ENCODE data around the gene COL5A1. TPM values are rescaled to one million over a fixed set of nuclear protein-coding genes. Genes with fewer than 3 reads are reported as not detected.
A peak's percentile ranks its signal among the peaks of the same experiment; 100 is the strongest.

COL5A1 gene
- 131 and 135 TPM in 2 replicates for total RNA-seq (2014; rRNA removed; shearing (Covaris generic))

DNA sequence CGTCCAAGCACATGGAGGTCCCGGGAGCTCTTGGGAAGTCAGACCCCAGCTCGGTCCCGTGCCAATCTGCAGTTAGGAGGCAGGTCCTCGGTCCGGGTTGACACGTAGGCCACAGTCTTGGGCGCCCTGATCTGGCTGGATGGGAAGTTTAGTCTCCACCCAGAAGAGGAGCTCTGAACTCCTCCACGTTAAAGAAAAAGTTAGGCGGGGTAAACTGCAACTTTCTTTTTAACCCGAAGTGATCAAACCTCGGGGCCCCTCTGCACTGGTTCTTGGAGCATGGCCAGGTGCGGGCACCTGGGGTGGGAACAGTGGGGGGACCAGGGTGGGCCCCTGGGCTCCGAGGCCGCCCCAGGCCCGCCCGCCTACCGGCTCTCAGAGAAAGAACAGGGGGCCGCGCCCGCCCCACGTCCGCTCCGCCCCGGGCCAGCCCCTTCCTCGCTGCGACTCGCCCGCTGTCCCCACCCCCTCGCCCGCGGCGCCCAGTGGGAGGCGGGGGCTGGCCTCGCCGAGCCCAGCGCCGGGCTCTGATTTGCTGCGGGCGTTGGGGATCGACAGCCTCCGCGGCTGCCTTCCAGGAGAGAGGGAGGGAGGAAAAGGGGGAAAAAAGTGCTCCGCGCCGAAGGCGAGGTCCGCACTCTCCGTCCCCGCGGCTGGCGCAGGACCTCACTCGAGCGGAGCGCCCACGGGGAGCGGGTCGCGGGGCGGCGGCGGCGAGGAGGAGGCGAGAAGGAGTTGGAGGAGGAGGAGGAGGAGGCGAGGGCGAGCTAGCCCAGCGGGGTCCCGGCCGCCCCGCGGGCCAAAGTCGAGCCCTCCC is at the start of gene COL5A1:
COL5A1 (plus strand) TSS at position 631 of the 817 bp plus-strand sequence. CDS start 385 bp downstream, outside the sequence.
- DNase-seq (ENCODE audit: low read depth) = peak; percentile 99

DNA sequence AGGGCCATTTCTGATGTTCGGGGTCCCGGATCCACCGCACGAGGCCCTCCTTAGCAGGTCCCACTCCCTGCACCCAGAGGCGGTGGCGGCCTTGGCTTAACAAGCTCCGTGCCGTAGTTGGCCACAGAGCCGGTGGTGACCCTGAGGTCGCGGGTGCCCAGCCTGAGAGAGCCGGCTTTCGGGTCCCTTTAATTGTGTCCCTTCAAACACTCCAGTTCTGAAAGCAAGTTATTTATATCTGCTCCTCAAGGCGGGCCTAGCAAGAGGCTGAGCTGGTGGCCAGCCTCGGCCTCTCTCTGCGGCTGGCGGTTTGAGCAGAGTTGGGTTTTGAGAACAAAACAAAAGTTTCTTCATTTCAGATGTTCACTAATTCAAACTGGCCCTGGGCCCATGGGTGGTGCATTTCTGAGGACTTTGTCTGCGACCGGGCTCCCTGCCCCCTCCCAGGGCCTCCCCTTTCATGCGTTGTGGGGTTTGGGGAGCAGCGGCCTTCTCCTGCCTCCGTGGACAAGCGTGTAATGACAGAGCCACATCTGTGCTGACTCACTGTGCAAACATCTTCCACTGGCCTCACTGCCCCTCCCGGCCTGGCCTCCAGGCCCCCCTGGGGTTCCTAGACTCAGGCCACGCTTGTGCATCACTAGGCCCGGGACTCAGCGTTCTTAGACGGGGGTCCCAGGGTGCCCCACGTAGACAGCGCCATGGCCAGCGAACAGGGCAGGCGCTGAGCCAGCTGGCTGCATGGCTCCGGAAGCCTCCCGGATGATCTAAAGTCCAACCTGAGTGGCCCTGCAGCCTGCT is 49.4 kb upstream of the COL5A1 start:
- peak; percentile 96 for DNase-seq (ENCODE audit: low read depth)

DNA sequence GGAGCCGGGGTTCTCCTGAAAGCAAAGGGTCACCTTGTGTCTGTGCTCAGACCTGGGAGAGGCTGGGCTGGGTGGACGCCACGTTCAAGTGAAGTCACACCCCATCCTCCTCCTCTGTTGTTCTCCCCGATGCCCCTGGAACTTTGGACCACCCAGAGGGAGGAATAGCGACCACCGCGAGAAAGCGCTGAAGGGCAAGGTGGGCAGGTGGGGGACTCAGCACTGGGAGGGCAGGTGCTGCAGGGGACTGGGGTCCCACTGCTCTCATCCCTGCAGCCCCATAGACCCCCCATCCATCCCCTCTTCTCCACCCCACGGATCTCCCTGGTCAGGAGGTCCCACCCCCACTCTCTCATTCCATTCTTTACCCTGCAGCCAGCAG is 48.8 kb upstream of the COL5A1 start:
- no peak for DNase-seq (ENCODE audit: low read depth)

- no peak for DNase-seq (ENCODE audit: low read depth)
Measured at GRCh38 chr9:134593286-134594077, 48.1 kb upstream of the COL5A1 start.

- DNase-seq (ENCODE audit: low read depth) = no peak
Measured at GRCh38 chr9:134594078-134594941, 47.3 kb upstream of the COL5A1 start.

GRCh38 chr9:134595014-134595413 is 46.6 kb upstream of the COL5A1 start:
- DNase-seq (ENCODE audit: low read depth) = no peak

- DNase-seq (ENCODE audit: low read depth) = peak; percentile 69
Measured at GRCh38 chr9:134597041-134597913, 44.3 kb upstream of the COL5A1 start.

DNA sequence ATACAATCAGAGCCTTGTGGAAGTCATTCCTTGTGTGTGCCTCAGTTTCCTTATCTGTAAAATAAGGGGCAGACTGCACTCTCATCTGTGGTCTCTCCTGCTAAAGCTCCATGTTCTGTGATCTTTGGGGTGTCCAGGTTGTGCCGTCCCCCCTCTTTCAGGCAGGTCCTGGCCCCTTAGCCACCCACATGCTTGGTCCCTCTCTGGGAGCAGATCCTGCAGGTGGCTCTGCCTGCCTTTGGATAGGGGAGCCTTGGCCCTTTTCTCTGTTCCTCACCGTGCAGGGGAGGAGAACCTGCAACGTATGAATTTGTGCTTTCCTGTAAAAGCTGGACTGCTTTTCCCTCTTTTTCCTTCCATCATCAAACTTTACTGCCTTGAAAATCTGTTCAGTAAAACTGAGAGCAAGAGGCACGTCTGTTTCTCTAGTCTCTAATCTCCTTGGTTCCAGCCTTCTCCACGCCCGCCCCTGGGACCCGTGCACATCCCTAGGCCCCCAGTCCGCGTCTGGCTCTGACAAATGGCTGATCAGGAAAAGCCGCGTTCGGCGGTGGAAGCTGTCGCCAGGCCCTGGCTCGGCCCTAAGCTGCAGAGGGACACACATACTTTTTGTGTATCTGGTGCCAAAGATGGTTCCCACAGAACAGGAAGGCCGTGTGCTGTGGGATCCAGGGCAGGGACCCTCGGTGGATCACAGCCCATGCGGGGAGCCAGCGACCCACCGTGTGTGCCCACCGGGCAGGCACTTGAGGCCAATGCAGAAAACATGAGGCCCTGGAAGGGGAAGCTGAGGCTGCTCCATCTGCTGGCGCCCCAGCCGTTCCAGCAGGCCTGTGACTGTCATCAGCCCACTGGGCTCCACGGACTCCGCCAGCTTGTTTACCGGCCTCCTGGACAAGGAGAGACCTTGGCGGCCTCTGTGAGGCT is 43.4 kb upstream of the COL5A1 start:
- DNase-seq (ENCODE audit: low read depth) = peak; percentile 9

DNA sequence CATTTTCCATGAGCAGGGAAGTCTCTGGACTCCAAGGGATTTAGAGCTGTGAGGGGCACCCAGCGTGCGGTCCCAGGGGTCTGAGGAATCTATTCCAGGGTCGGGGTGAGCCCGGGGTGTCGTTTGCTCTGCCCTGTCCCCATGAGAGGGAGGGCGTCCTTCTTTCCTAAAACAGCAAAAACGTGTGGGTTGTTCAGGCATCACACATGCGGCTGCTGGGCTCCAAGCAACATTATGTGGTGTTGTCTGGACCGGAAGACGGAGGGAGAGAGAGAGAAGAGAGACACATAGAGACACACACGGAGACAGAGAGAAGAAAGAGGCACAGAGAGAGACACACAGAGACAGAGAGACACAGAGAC is 42.7 kb upstream of the COL5A1 start:
- no peak for DNase-seq (ENCODE audit: low read depth)

GRCh38 chr9:134600371-134600770 is 41.2 kb upstream of the COL5A1 start:
- peak; percentile 3 for DNase-seq (ENCODE audit: low read depth)

DNA sequence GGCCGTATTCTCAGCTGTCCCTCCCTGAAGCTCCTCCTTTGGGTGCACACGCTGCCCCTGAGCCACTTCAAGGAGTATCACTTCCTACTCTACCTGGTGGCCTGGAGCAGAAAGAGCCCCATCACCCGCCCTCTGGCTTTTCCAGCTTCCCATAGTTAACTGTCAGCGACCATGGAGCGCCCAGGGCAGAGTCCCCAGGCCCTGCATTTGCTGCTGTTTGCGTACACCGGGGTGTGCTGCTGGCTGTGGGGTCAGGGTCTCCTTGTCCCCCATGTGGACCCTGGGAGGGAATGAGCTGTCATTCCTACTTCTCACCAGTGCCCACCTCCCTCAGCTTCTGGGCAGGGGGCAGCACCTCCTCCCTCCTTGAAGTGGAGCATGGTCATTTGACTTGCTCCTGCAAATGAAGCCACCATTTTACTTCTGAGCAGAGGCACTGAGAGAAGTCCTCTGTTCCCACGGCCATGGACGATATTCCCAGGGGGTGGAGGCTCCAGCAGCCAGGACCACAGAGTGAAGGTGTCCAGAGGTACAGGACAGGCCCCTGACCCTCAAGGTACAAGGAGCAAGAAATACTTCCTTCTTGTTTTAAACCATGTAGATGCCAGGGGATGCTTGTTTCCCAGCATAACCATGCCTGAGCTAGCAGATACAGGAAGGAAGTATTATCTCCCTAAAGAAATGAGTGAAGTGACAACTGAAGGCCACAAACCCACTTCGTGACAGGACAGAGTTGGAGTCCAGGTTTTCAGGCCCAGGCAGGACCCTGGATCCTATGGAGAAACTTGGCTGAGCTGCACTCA is 40.6 kb upstream of the COL5A1 start:
- peak; percentile 2 for DNase-seq (ENCODE audit: low read depth)

DNA sequence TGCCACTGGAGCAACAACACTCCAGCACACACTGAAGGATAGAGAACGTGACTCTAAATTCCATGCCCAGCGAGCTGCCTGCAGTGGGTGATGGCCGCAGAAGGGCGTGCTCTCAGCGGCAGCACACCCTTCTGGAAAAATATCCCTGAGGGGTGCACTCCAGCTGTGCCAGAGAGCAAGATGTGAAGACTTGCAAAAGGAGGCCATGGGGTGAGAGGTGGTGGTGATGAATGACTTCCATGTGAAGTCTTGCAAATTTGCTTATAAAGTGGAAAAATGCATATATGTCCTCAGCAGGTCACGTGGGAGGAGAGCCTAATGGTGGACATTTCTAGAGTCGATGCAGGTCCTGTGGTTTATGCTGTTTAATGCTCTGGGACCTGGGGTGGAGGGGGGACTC is 39.8 kb upstream of the COL5A1 start:
- DNase-seq (ENCODE audit: low read depth) = peak; percentile 25

- DNase-seq (ENCODE audit: low read depth) = peak; percentile 100
Measured at GRCh38 chr9:134602547-134603362, 38.8 kb upstream of the COL5A1 start.

DNA sequence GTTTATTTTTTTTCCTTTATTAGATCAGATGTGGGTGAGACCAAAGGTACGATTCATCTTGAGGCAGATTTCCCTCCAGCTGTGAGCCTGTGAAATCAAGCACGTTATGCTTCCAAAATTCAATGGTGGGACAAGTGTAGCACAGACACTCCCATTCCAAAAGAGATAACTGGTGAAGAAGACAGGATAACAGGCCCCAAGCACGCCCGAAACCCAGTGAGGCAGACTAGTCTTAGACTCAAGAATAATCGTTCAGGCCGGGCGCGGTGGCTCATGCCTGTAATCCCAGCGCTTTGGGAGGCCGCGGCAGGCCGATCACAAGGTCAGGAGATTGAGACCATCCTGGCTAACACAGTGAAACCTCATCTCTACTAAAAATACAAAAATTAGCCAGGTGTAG is 36.8 kb upstream of the COL5A1 start:
- no peak for DNase-seq (ENCODE audit: low read depth)

GRCh38 chr9:134605351-134605965 is 36.1 kb upstream of the COL5A1 start:
- DNase-seq (ENCODE audit: low read depth) = peak; percentile 3

- DNase-seq (ENCODE audit: low read depth) = no peak
Measured at GRCh38 chr9:134605966-134606357, 35.6 kb upstream of the COL5A1 start.

Measured in Daoy (cell line).